IPS-20b (cell line): ENCODE measurements around the gene ADAR.

Source experiments
- H3K27ac ChIP-seq: one replicate; pipeline ENCODE4 v1.5.1; 2013; ENCODE audit warnings: low read length
- H3K27me3 ChIP-seq: 2 replicates; pipeline ENCODE4 v1.6.1; 2013; ENCODE audit warnings: mild to moderate bottlenecking, low read length, inconsistent platforms; ENCODE audit not compliant: insufficient read depth
- H3K36me3 ChIP-seq: 2 replicates; pipeline ENCODE4 v1.6.1; 2013; ENCODE audit warnings: low read depth, mild to moderate bottlenecking, inconsistent platforms, low read length, moderate library complexity; ENCODE audit not compliant: insufficient read depth
- H3K4me1 ChIP-seq: 2 replicates; pipeline ENCODE4 v1.6.1; 2013; ENCODE audit warnings: mild to moderate bottlenecking, control low read depth, inconsistent platforms, low read length, moderate library complexity; ENCODE audit not compliant: insufficient read depth
- H3K4me3 ChIP-seq: 2 replicates; pipeline ENCODE4 v1.5.1; 2013; ENCODE audit warnings: mild to moderate bottlenecking, low read length, inconsistent platforms
- H3K9ac ChIP-seq: 2 replicates; pipeline ENCODE4 v1.6.1; 2013; ENCODE audit warnings: low read depth, mild to moderate bottlenecking, inconsistent platforms, low read length, moderate library complexity
- H3K9me3 ChIP-seq: 2 replicates; pipeline ENCODE4 v1.6.1; 2013; ENCODE audit warnings: mild to moderate bottlenecking, low read depth, low read length, inconsistent platforms; ENCODE audit not compliant: insufficient read depth

The ADAR gene

GRCh38 chr1:154627257-154628120 lies 19.5 kb upstream of the ADAR start:
- H3K4me1 ChIP-seq, result 0 out of 2 replicates have a peak, but pooled peaks cover 5% of the 10 kb centered on the region
- no peaks in the 10 kb centered on the region for H3K27me3 ChIP-seq
- peaks cover 11% of the 10 kb centered on the region for H3K9me3 ChIP-seq
- H3K27ac ChIP-seq, result peak overlapping the region; percentile 70
- peak overlapping the region; percentile 92 for H3K9ac ChIP-seq
- H3K36me3 ChIP-seq, result peaks cover 14% of the 10 kb centered on the region; the same call in 1 of the 2 replicates
- H3K4me3 ChIP-seq, result peak overlapping the region; percentile 91

- H3K9ac ChIP-seq, result peak overlapping the region; percentile 92
- no peaks in the 10 kb centered on the region for H3K27me3 ChIP-seq
- H3K36me3 ChIP-seq, result peaks cover 14% of the 10 kb centered on the region; the same call in 1 of the 2 replicates
- H3K9me3 ChIP-seq, result peaks cover 11% of the 10 kb centered on the region
- 0 out of 2 replicates have a peak, but pooled peaks cover 5% of the 10 kb centered on the region for H3K4me1 ChIP-seq
- H3K27ac ChIP-seq, result no peak overlapping the region
- peak overlapping the region; percentile 91 for H3K4me3 ChIP-seq
Measured at GRCh38 chr1:154626456-154627256, 18.7 kb upstream of the ADAR start.

GRCh38 chr1:154624746-154625643 lies 17.0 kb upstream of the ADAR start:
- Histone ChIP-seq H3K4me3 (no peak overlapping the region), H3K9ac (no peak overlapping the region), H3K9me3 (peaks cover 10% of the 10 kb centered on the region), H3K4me1 (0 out of 2 replicates have a peak, but pooled peaks cover 5% of the 10 kb centered on the region), H3K36me3 (peaks cover 14% of the 10 kb centered on the region; the same call in 1 of the 2 replicates), H3K27me3 (no peaks in the 10 kb centered on the region), H3K27ac (no peak overlapping the region)

DNA sequence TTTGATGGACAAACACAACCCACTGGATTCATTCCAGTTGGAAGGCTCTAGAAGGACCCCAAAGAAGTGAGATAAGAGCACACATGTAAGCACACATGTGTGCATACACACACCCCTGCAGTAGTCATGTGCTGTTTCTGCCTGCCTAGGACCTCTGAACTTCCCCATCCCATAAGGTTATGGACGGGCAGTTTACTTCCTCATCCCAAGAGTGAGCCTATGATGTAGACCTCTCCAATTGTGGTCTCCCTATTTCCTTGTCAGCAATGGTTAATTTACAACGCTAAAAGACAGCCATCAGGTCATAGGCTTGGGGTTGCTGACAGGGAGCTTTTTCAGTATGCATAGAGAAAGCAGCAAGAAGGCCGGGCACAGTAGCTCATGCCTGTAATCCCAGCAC lies 15.4 kb upstream of the ADAR start:
- Histone ChIP-seq H3K27me3 (no peaks in the 10 kb centered on the region), H3K4me1 (0 out of 2 replicates have a peak, but pooled peaks cover 5% of the 10 kb centered on the region), H3K4me3 (no peak overlapping the region), H3K9me3 (no peaks in the 10 kb centered on the region), H3K27ac (no peak overlapping the region), H3K36me3 (peaks cover 14% of the 10 kb centered on the region; the same call in 1 of the 2 replicates), H3K9ac (no peak overlapping the region)

DNA sequence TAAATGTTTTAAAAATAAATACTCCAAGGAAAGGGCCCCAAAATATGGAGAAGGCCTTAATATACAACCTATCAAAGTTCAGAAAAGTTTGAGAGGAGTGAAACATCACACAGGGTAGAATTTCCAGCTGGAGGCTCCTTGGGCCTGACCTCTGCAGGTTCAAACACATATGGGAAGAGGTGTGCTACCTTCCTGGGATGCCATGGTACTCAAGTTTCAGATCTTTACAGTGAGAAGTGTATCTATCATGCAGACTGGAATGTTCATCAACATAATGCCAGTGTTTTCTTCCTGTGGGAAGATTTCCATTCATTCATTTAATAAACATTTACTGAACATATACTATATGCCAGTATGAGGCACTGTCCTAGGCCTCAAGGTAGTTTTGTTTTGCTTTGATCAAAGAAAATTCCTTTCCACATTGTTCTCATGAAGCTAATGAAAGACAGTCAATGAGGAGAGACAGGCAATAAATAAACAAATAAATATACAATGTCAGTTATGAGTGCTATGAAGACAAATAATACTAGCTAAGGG lies 14.6 kb upstream of the ADAR start:
- Histone ChIP-seq H3K9ac (no peak overlapping the region), H3K27me3 (no peaks in the 10 kb centered on the region), H3K4me1 (0 out of 2 replicates have a peak, but pooled peaks cover 5% of the 10 kb centered on the region), H3K27ac (no peak overlapping the region), H3K4me3 (no peak overlapping the region), H3K36me3 (peaks cover 14% of the 10 kb centered on the region; the same call in 1 of the 2 replicates), H3K9me3 (no peaks in the 10 kb centered on the region)

- H3K27ac ChIP-seq, result no peak overlapping the region
- H3K4me1 ChIP-seq, result peaks cover 10% of the 10 kb centered on the region; the same call in 1 of the 2 replicates
- peaks cover 14% of the 10 kb centered on the region; the same call in 1 of the 2 replicates for H3K36me3 ChIP-seq
- H3K9me3 ChIP-seq, result no peaks in the 10 kb centered on the region
- no peak overlapping the region for H3K4me3 ChIP-seq
- H3K9ac ChIP-seq, result no peak overlapping the region
- H3K27me3 ChIP-seq, result no peaks in the 10 kb centered on the region
Measured at GRCh38 chr1:154621875-154622274, 13.9 kb upstream of the ADAR start.

DNA sequence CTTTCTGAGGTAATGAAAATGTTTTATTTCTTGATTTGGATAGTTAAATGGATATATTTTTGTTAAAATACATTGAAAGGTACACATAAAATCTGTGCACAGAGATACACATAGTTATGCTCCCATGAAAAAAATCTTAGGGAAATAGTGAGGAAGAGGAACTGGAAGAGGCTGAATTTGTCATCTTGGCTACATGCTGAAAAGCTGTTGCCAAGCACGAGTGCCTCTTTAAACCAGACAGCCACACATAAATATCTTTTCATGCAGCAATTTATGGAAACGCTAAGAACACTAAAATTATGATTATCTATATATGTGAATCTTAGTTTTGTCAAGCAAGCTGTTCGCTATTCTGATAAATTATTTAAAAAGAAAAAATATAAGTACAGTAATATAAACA lies 12.8 kb upstream of the ADAR start:
- no peak overlapping the region for H3K9ac ChIP-seq
- H3K4me3 ChIP-seq, result no peak overlapping the region
- H3K9me3 ChIP-seq, result no peaks in the 10 kb centered on the region
- H3K4me1 ChIP-seq, result peaks cover 15% of the 10 kb centered on the region
- no peaks in the 10 kb centered on the region for H3K27me3 ChIP-seq
- no peak overlapping the region for H3K27ac ChIP-seq
- peaks cover 14% of the 10 kb centered on the region; the same call in 1 of the 2 replicates for H3K36me3 ChIP-seq

GRCh38 chr1:154619181-154619948 lies 11.4 kb upstream of the ADAR start:
- Histone ChIP-seq H3K4me1 (peaks cover 23% of the 10 kb centered on the region), H3K9me3 (no peaks in the 10 kb centered on the region), H3K27me3 (no peaks in the 10 kb centered on the region), H3K27ac (no peak overlapping the region), H3K9ac (no peak overlapping the region), H3K36me3 (peaks cover 4% of the 10 kb centered on the region; the same call in 1 of the 2 replicates), H3K4me3 (no peak overlapping the region)

DNA sequence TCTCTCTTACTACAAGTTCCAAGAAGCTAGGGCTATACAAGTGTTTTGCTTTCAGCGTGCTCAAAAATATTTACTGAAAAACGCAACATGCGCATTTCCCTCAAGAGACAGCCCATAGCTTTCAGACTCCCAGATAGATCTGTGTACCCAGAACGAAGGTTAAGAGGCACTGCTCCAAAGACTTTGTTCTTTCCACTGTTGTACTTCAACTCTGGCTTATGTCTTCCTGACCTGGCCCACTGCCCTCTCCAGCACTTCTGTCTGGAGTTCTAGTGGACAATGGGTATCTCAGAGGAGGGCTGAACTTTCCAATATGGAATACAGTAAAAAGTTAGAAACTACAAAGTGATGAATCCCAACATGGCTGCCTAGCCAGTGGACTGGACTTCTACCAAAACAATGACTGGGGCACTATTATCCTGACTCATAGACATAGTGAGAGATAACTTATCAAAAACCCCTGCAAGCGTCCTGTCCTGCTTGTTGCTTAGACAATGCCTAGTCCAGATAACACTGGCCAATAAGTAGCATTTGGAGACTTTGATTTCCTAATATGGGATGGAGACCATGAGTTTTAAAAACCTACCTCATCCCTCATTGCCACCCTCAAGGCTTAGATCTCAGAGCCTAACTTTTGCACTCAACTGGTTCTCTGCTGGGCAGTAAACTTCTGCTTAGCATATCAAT lies 8.8 kb upstream of the ADAR start:
- Histone ChIP-seq H3K27me3 (no peaks in the 10 kb centered on the region), H3K9ac (no peak overlapping the region), H3K4me1 (peaks cover 26% of the 10 kb centered on the region), H3K27ac (peak overlapping the region; percentile 56), H3K9me3 (no peaks in the 10 kb centered on the region), H3K36me3 (no peaks in the 10 kb centered on the region), H3K4me3 (no peak overlapping the region)

- Histone ChIP-seq H3K36me3 (no peaks in the 10 kb centered on the region), H3K27ac (no peak overlapping the region), H3K4me3 (no peak overlapping the region), H3K9ac (no peak overlapping the region), H3K4me1 (peaks cover 40% of the 10 kb centered on the region), H3K9me3 (no peaks in the 10 kb centered on the region), H3K27me3 (no peaks in the 10 kb centered on the region)
Measured at GRCh38 chr1:154615411-154615810, 7.4 kb upstream of the ADAR start.
